HL-60 (cell line): ENCODE data around the gene DNM3.

Experiments used
- DNase-seq, 2 experiments: peaks; one replicate each; pipeline ENCODE4 v3.0.0-alpha.2; 2010 to 2020; ENCODE audit warnings: low read depth in 1 of 2, low spot score in 1 of 2
- H3K27ac ChIP-seq: fragments of 250-450 bp; sonication (Bioruptor Pico); replicated peaks from 2 replicates; pipeline ENCODE4 v1.5.1; 2020; ENCODE audit warnings: mild to moderate bottlenecking, moderate library complexity
- H3K27me3 ChIP-seq: fragments of 250-450 bp; sonication (Bioruptor Pico); 2 replicates; pipeline ENCODE4 v1.5.1; 2021; ENCODE audit warnings: mild to moderate bottlenecking, moderate library complexity; ENCODE audit not compliant: insufficient read depth, poor library complexity, severe bottlenecking
- H3K4me3 ChIP-seq: replicated peaks from 2 replicates; pipeline ENCODE4 v1.5.1; 2011; ENCODE audit warnings: mild to moderate bottlenecking, control low read depth, low read length; ENCODE audit not compliant: insufficient read depth
- CTCF ChIP-seq: IDR thresholded peaks from one replicate; pipeline ENCODE4 v1.5.1; 2011; ENCODE audit warnings: low read length, control low read depth, inconsistent platforms; ENCODE audit not compliant: insufficient read depth
- GABPA ChIP-seq: IDR thresholded peaks from 2 replicates; pipeline ENCODE4 v1.6.1; 2012; ENCODE audit warnings: low read depth
- POLR2AphosphoS5 ChIP-seq: IDR thresholded peaks from 2 replicates; pipeline ENCODE4 v1.6.1; 2012; ENCODE audit warnings: low read depth
- SPI1 ChIP-seq: IDR thresholded peaks from 2 replicates; pipeline ENCODE4 v1.6.1; 2012; ENCODE audit warnings: low read depth, mild to moderate bottlenecking, borderline replicate concordance
- TF ChIP-seq, protein P1 (sequence below): IDR thresholded peaks from 2 replicates; pipeline ENCODE4 v1.6.1; 2012; ENCODE audit warnings: low read depth; ENCODE audit not compliant: insufficient replicate concordance

Gene DNM3

DNA sequence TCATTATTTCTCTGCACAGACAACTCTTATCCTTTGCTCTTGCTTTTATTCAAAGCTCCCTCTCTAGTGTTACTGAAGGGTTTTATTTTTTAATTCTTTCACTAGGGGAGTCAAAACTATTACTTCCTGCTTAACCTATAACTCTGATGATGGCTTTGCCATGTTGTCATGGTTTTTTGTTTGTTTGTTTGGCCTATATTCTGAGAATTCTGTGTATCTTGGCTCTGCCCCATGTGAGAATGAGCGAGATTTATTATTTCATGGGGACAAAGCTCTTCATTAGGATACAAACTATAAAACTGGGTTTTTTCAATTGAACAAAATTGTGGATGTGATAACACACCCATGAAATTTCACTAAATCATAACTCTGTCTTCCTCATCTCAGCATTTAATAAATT lies 388.6 kb downstream of the DNM3 start:
- TF ChIP-seq CTCF: no peak
- TF ChIP-seq, protein P1, sequence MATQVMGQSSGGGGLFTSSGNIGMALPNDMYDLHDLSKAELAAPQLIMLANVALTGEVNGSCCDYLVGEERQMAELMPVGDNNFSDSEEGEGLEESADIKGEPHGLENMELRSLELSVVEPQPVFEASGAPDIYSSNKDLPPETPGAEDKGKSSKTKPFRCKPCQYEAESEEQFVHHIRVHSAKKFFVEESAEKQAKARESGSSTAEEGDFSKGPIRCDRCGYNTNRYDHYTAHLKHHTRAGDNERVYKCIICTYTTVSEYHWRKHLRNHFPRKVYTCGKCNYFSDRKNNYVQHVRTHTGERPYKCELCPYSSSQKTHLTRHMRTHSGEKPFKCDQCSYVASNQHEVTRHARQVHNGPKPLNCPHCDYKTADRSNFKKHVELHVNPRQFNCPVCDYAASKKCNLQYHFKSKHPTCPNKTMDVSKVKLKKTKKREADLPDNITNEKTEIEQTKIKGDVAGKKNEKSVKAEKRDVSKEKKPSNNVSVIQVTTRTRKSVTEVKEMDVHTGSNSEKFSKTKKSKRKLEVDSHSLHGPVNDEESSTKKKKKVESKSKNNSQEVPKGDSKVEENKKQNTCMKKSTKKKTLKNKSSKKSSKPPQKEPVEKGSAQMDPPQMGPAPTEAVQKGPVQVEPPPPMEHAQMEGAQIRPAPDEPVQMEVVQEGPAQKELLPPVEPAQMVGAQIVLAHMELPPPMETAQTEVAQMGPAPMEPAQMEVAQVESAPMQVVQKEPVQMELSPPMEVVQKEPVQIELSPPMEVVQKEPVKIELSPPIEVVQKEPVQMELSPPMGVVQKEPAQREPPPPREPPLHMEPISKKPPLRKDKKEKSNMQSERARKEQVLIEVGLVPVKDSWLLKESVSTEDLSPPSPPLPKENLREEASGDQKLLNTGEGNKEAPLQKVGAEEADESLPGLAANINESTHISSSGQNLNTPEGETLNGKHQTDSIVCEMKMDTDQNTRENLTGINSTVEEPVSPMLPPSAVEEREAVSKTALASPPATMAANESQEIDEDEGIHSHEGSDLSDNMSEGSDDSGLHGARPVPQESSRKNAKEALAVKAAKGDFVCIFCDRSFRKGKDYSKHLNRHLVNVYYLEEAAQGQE: no peak
- TF ChIP-seq SPI1: no peak
- TF ChIP-seq GABPA: no peak
- TF ChIP-seq POLR2AphosphoS5: no peak
- Histone ChIP-seq H3K27ac (no peak overlapping the region), H3K4me3 (no peak overlapping the region), H3K27me3 (peaks cover 2% of the 10 kb centered on the region)
- DNase-seq: no peak

DNA sequence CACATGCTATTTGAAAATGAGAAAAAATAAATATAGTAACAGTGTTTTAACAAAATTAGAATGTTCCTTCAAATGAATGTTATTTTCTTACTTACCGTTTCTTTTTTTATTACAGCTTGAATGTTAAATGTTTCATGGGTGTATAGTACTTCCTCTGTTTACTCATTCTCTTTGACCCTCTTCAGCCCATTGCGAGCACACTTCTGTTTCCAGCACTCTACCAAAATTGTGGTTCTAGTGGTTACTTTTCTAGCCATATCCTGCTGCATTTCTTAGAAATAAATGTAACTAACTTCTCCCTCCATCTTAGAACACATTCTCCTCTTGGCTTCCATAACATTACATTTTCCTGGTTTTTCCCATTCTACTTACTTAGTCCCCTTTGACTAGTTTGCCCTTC lies 389.2 kb downstream of the DNM3 start:
- no peak for TF ChIP-seq POLR2AphosphoS5
- no peak for TF ChIP-seq CTCF
- TF ChIP-seq, protein P1: no peak
- no peak for TF ChIP-seq SPI1
- TF ChIP-seq GABPA: no peak
- Histone ChIP-seq H3K27me3 (peaks cover 2% of the 10 kb centered on the region), H3K4me3 (no peak overlapping the region), H3K27ac (no peak overlapping the region)
- no peak for DNase-seq

- Histone ChIP-seq H3K4me3 (no peak overlapping the region), H3K27me3 (peaks cover 2% of the 10 kb centered on the region), H3K27ac (no peak overlapping the region)
- no peak for DNase-seq
- TF ChIP-seq CTCF (no peak), SPI1 (no peak), GABPA (no peak)
- TF ChIP-seq, protein P1: no peak
Observed at GRCh38 chr1:172236958-172237357, 395.7 kb downstream of the DNM3 start.
